Skeletal muscle tissue (tissue), 4 donors: Measurements from ENCODE around the gene ADPRM. TPM values are rescaled to one million over a fixed set of nuclear protein-coding genes. Genes with fewer than 3 reads are reported as not detected.

Experiments
- H3K27ac ChIP-seq: one replicate; pipeline ENCODE4 v1.7.0; 2013; ENCODE audit warnings: mild to moderate bottlenecking, low read depth, low read length, inconsistent platforms
- H3K27me3 ChIP-seq, 3 donors: one replicate each; pipeline ENCODE4 v1.7.0; 2013; ENCODE audit warnings: low read length in 3 of 3; ENCODE audit not compliant: control insufficient read depth in 3 of 3, insufficient read depth in 3 of 3
- H3K36me3 ChIP-seq, 3 donors: one replicate each; pipeline ENCODE4 v1.7.0; 2013; ENCODE audit warnings: low read length in 3 of 3; ENCODE audit not compliant: control insufficient read depth in 3 of 3, insufficient read depth in 3 of 3
- H3K4me1 ChIP-seq, 3 donors: one replicate each; pipeline ENCODE4 v1.7.0; 2013; ENCODE audit warnings: low read length in 3 of 3, mild to moderate bottlenecking in 3 of 3; ENCODE audit not compliant: control insufficient read depth in 3 of 3, insufficient read depth in 3 of 3
- H3K4me3 ChIP-seq, 3 donors: one replicate each; pipeline ENCODE4 v1.7.0; 2013; ENCODE audit warnings: low read length in 3 of 3
- H3K9ac ChIP-seq, 3 donors: one replicate each; pipeline ENCODE4 v1.7.0; 2013; ENCODE audit warnings: low read length in 3 of 3, mild to moderate bottlenecking in 3 of 3, moderate library complexity in 2 of 3, low read depth in 1 of 3
- H3K9me3 ChIP-seq, 3 donors: one replicate each; pipeline ENCODE4 v1.7.0; 2013; ENCODE audit warnings: low read length in 3 of 3; ENCODE audit not compliant: control insufficient read depth in 3 of 3
- total RNA-seq: library from RNA; depleted of rRNA; stranded (reverse); fragments of >200 nt; gene quantifications from one replicate; pipeline ENCODE4 v1.2.3, GENCODE V29; 2014
- donor health status: Osteomylitis.

The ADPRM gene
- total RNA-seq, 1 donor from 2014 or later = 16.2 TPM

DNA sequence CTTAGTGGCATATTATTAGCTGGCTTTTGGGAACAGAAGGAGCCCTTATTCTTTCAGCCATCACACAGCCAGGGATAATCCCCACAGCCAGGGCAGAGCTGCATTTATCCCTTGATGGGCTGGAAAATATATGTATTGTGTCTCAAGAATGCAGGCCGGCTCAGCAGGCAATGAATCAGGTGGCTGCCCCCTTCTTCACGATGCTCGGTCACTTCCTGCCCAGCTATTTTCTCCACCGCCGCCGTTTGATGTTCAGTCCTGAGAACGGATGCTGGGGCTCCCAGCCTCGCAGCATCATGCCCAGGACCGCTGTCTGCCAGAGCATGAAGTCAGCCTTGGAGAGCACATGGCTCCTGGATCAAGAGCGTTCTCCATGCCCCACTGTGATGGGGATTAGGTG lies 36.0 kb upstream of the ADPRM start:
- Histone ChIP-seq H3K27ac (no peak overlapping the region), H3K9me3 (no peaks in the 10 kb centered on the region), H3K9ac (no peak overlapping the region), H3K36me3 (peaks cover 2 to 12% (median 5%) of the 10 kb centered on the region in 3 donors), H3K4me1 (peaks cover 4 to 8% (median 7%) of the 10 kb centered on the region in 3 donors), H3K4me3 (no peak overlapping the region), H3K27me3 (no peaks in the 10 kb centered on the region)

GRCh38 chr17:10663231-10663630 lies 34.2 kb upstream of the ADPRM start:
- Histone ChIP-seq H3K36me3 (peaks cover 2 to 12% (median 5%) of the 10 kb centered on the region in 3 donors), H3K27me3 (no peaks in the 10 kb centered on the region), H3K9ac (no peak overlapping the region), H3K4me3 (no peak overlapping the region), H3K4me1 (no peaks in the 10 kb centered on the region), H3K9me3 (no peaks in the 10 kb centered on the region), H3K27ac (no peak overlapping the region)

DNA sequence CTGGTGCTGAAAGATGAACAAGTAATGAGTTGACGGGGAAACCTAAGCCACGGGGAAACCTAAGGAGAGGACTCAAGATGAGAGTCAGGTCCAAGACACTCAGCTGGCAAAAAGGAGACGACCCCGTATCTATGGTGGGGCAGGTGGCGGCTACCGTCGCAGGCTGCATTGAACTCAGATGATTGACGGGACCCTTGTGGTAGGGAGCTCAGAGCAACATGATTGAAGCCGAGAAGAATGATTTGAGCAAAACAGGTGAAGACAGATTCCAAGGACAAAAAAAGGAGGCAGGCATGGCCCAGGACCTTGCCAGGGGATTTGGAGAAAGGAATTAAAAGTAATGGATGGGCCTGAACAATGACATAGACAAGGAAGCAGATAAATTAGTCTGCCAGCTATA lies 32.8 kb upstream of the ADPRM start:
- peaks cover 0 to 5% (median 5%) of the 10 kb centered on the region in 3 donors for H3K36me3 ChIP-seq
- no peak overlapping the region for H3K27ac ChIP-seq
- H3K4me1 ChIP-seq = no peaks in the 10 kb centered on the region
- H3K4me3 ChIP-seq = no peak overlapping the region
- H3K27me3 ChIP-seq = no peaks in the 10 kb centered on the region
- no peak overlapping the region for H3K9ac ChIP-seq
- H3K9me3 ChIP-seq = no peaks in the 10 kb centered on the region

- H3K4me1 ChIP-seq = no peaks in the 10 kb centered on the region
- H3K36me3 ChIP-seq = no peaks in the 10 kb centered on the region
- H3K4me3 ChIP-seq = no peak overlapping the region
- H3K9me3 ChIP-seq = no peaks in the 10 kb centered on the region
- no peaks in the 10 kb centered on the region for H3K27me3 ChIP-seq
- H3K27ac ChIP-seq = no peak overlapping the region
- H3K9ac ChIP-seq = no peak overlapping the region
Observed at GRCh38 chr17:10666906-10667305, 30.5 kb upstream of the ADPRM start.

- H3K27ac ChIP-seq = no peak overlapping the region
- no peaks in the 10 kb centered on the region for H3K4me1 ChIP-seq
- H3K36me3 ChIP-seq = no peaks in the 10 kb centered on the region
- H3K9ac ChIP-seq = no peak overlapping the region
- no peaks in the 10 kb centered on the region for H3K9me3 ChIP-seq
- no peaks in the 10 kb centered on the region for H3K27me3 ChIP-seq
- H3K4me3 ChIP-seq = no peak overlapping the region
Observed at GRCh38 chr17:10668775-10669174, 28.6 kb upstream of the ADPRM start.

GRCh38 chr17:10673312-10673711 lies 24.1 kb upstream of the ADPRM start:
- no peak overlapping the region for H3K27ac ChIP-seq
- no peak overlapping the region for H3K4me3 ChIP-seq
- H3K27me3 ChIP-seq = no peaks in the 10 kb centered on the region
- H3K9ac ChIP-seq = no peak overlapping the region
- H3K4me1 ChIP-seq = peaks cover 8 to 10% (median 9%) of the 10 kb centered on the region in 3 donors
- peaks cover 8 to 22% (median 11%) of the 10 kb centered on the region in 3 donors for H3K36me3 ChIP-seq
- H3K9me3 ChIP-seq = no peaks in the 10 kb centered on the region

DNA sequence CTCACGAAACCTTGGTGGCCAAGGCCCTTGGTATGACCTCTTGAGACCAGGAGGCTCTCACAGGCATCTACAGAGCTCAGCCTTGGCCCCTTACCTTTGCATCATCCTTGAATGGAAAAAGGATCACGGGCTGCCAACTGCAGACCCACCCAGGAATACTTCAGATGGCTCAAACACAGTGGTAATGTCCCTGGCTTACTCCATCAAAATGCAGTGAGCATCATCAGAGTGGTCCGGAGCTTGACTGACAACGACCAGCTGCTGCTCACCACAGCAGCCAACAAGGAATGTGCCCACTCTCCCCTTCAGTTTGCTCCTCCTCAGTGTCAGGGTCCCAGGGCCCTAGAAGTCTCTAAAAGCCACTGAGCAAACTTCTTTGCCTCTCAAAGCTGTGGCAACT lies 22.7 kb upstream of the ADPRM start:
- H3K27me3 ChIP-seq = no peaks in the 10 kb centered on the region
- H3K27ac ChIP-seq = no peak overlapping the region
- no peaks in the 10 kb centered on the region for H3K9me3 ChIP-seq
- H3K9ac ChIP-seq = no peak overlapping the region
- H3K4me3 ChIP-seq = no peak overlapping the region
- peaks cover 8 to 10% (median 9%) of the 10 kb centered on the region in 3 donors for H3K4me1 ChIP-seq
- peaks cover 8 to 22% (median 14%) of the 10 kb centered on the region in 3 donors for H3K36me3 ChIP-seq

DNA sequence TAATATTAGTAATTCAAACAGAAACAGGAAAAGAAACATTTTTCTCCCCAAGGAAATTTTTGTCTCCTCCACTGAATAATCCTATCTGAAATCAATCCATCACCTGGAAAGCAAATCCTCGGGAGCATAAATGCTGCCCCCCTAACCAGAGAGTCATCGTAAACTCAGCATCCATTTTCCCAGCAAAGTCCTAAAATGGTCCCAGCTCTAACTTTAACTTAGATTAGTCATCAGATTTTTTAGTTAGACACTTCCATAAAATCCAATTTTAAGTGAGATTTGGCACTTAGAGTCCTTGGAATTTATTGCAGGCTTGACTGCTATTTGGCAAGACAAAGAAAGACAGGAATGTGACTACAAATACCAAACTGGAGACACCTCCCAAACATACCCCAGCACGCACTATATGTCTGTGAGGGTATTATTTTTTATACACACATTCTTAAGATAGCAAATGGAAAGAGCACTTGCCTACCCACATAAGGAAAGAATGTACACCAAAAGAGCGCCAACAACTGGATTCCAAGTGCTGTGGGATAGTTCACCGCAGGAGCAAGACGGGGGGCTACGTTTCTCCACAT lies 15.4 kb upstream of the ADPRM start:
- Histone ChIP-seq H3K4me1 (no peaks in the 10 kb centered on the region), H3K9me3 (no peaks in the 10 kb centered on the region), H3K27ac (no peak overlapping the region), H3K9ac (no peak overlapping the region), H3K4me3 (no peak overlapping the region), H3K36me3 (peaks cover 16 to 40% (median 31%) of the 10 kb centered on the region in 3 donors), H3K27me3 (no peaks in the 10 kb centered on the region)

DNA sequence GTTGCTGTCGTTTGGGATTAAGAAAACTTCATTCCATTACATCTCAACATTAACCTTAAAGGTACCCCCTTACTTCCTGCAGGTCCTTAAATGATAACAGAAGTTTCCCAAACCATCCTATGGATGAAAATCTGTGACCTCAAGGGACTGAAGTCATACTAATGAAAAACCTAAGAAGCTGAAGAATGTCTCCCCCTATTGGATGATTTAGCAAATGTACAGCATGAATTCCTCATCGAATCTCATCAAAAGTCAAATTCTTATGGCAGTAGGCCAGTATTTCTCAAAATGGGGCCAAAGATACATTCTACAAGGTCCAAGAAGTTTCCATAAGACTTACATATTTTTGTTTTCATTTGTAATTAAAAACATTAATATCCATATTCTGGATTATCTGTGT lies 13.5 kb upstream of the ADPRM start:
- Histone ChIP-seq H3K36me3 (peaks cover 16 to 40% (median 25%) of the 10 kb centered on the region in 3 donors), H3K27ac (no peak overlapping the region), H3K4me3 (no peak overlapping the region)

DNA sequence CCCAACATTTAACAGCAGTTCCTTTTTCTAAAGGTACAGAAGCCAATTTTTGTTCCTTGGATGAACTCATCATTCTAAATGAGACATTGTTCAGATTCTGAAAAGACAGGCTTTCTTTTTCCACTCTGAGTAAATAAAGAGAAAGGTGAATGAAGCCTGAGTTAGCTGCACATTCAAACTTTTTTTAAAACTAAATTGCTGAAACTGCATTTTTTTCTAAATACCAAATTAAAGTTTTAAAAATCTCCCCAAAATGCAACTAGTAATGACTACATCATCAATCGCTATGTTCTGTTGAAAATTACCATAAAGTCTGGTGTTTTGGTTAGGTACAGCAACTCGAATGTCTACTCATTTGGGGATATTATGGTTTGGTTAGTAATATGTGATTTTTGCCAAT lies 9.9 kb upstream of the ADPRM start:
- H3K4me3 ChIP-seq = no peak overlapping the region
- H3K36me3 ChIP-seq = peaks cover 12 to 44% (median 40%) of the 10 kb centered on the region in 3 donors
- H3K27me3 ChIP-seq = no peaks in the 10 kb centered on the region
- H3K9ac ChIP-seq = no peak overlapping the region
- H3K4me1 ChIP-seq = no peaks in the 10 kb centered on the region
- no peaks in the 10 kb centered on the region for H3K9me3 ChIP-seq
- H3K27ac ChIP-seq = no peak overlapping the region

More for the DNA sequence above, 13.5 kb upstream of the ADPRM start:
- no peaks in the 10 kb centered on the region for H3K9me3 ChIP-seq
- H3K27me3 ChIP-seq = no peaks in the 10 kb centered on the region
- no peak overlapping the region for H3K9ac ChIP-seq
- no peaks in the 10 kb centered on the region for H3K4me1 ChIP-seq
